ENCODE results near the gene CCDC6.

Gene CCDC6

DNA sequence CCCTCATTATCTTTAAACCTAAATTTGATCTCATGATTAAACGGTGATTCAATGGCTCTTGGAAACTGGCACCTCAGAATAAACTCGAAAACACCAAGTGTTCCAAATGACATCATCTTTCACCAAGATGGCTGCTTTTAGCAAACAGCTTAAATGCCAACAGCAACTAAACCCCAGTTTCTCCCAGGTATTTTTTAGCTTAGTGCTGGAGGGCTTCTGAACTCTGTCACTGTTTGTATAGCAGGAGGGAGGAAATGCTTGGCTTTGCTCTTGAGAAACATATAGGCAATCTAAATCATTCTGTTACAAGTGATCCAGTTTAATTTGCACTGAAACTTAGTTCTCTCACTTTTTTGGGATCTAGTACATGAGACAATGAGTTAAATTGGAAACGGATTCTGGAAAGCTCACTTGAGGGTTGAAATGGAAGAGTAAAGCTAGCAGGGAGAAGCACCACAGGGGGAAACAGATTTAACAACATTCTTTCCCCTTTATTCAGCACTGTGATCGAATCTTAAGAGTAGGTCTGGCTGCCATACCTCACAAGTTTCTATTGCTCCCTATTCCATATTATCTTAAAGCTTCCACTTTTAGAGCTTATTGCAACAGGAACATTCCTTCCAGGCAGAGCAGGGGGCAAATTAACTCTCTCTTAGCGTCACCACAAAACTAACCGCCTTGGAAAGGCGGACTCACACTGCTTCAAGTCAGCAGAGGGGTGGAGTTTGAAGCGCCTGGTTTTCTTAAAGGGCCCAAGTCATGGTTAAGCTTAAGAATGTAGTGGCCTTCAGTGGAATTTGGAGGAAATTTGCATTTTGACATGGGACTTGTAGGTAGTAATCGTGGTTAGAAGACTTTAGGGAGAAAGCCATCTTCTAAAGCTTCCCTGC lies 1.8 kb upstream of the CCDC6 start:
- Histone ChIP-seq H3K4me3 (ENCODE audit: low read depth, low read length) (peak overlapping the region; percentile 3), H3K27ac (ENCODE audit: extremely low read depth, low read depth, low read length) (peak overlapping the region; percentile 86), H3K4me1 (ENCODE audit: control insufficient read depth, insufficient read depth, low read length) (peaks cover 8% of the 10 kb centered on the region; the same call in 1 of the 2 replicates), H3K36me3 (ENCODE audit: control insufficient read depth in 2 of 2, insufficient read depth in 1 of 2, low read length in 2 of 2) (no peaks in the 10 kb centered on the region), H3K9me3 (ENCODE audit: control insufficient read depth, insufficient read depth, low read depth, low read length) (no peaks in the 10 kb centered on the region)
- ChIA-PET POLR2A (interaction anchor here (0.6 to 1.7 kb wide), 4 partner anchors 23 to 545 kb away, joined by 4 to 8 read pairs (median 6); partner anchors contain the start of gene SLC16A9), CTCF (interaction anchor here (0.6 to 1.2 kb wide), 6 partner anchors 12 to 1035 kb away, joined by 3 to 6 read pairs (median 3); no protein-coding TSS in a partner anchor)
- TF ChIP-seq, protein P1, sequence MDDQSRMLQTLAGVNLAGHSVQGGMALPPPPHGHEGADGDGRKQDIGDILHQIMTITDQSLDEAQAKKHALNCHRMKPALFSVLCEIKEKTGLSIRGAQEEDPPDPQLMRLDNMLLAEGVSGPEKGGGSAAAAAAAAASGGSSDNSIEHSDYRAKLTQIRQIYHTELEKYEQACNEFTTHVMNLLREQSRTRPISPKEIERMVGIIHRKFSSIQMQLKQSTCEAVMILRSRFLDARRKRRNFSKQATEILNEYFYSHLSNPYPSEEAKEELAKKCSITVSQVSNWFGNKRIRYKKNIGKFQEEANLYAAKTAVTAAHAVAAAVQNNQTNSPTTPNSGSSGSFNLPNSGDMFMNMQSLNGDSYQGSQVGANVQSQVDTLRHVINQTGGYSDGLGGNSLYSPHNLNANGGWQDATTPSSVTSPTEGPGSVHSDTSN (CRISPR knock-in tag; IDR thresholded peaks at IDR 0.05) = no peak
- TF ChIP-seq ZNF600 (tag by site-specific recombination; IDR thresholded peaks at IDR 0.05) (peak; percentile 88), SP2 (tag by site-specific recombination; IDR thresholded peaks at IDR 0.05) (peak; percentile 52), ZFP69B (tag by site-specific recombination; IDR thresholded peaks at IDR 0.05) (0 out of 2 replicates have a peak, but pooled peaks have one; percentile 45), ZBTB17 (tag by site-specific recombination; IDR thresholded peaks at IDR 0.05) (peak; percentile 37; the same call in 1 of the 2 replicates), ZBTB20 (tag by site-specific recombination; IDR thresholded peaks at IDR 0.05) (peak; percentile 41), WT1 (tag by site-specific recombination; IDR thresholded peaks at IDR 0.05) (peak; percentile 37), ZNF561 (tag by site-specific recombination; IDR thresholded peaks at IDR 0.05; ENCODE audit: borderline replicate concordance) (peak; percentile 60; the same call in 1 of the 2 replicates), OSR2 (tag by site-specific recombination; IDR thresholded peaks at IDR 0.05) (no peak), ZXDB (tag by site-specific recombination; IDR thresholded peaks at IDR 0.05) (peak; percentile 53), ZNF510 (tag by site-specific recombination; IDR thresholded peaks at IDR 0.05; ENCODE audit: insufficient replicate concordance) (no peak), TRIM28 (IDR thresholded peaks at IDR 0.05; ENCODE audit: borderline replicate concordance, low read length) (peak; percentile 69; the same call in 1 of the 2 replicates), ZNF501 (tag by site-specific recombination; IDR thresholded peaks at IDR 0.05) (0 out of 2 replicates have a peak, but pooled peaks have one; percentile 54), ZNF596 (tag by site-specific recombination; IDR thresholded peaks at IDR 0.05) (peak; percentile 86), ZNF24 (tag by site-specific recombination; IDR thresholded peaks at IDR 0.05) (0 out of 2 replicates have a peak, but pooled peaks have one; percentile 53), SCRT2 (tag by site-specific recombination; IDR thresholded peaks at IDR 0.05) (peak; percentile 74), ZNF660 (tag by site-specific recombination; IDR thresholded peaks at IDR 0.05) (peak; percentile 50; the same call in 1 of the 2 replicates), ZFP3 (tag by site-specific recombination; IDR thresholded peaks at IDR 0.05; ENCODE audit: low read depth) (peak; percentile 66), ZNF248 (tag by site-specific recombination; IDR thresholded peaks at IDR 0.05) (no peak), GFI1B (tag by site-specific recombination; IDR thresholded peaks at IDR 0.05) (0 out of 2 replicates have a peak, but pooled peaks have one; percentile 20), ZIC2 (tag by site-specific recombination; IDR thresholded peaks at IDR 0.05) (peak; percentile 27; the same call in 1 of the 2 replicates), ZBTB8A (tag by site-specific recombination; IDR thresholded peaks at IDR 0.05) (peak; percentile 45), ZNF366 (tag by site-specific recombination; conservative IDR thresholded peaks at IDR 0.05) (peak; percentile 67), GLIS1 (tag by site-specific recombination; IDR thresholded peaks at IDR 0.05) (peak; percentile 65), YY2 (tag by site-specific recombination; IDR thresholded peaks at IDR 0.05) (no peak), ZNF311 (tag by site-specific recombination; IDR thresholded peaks at IDR 0.05; ENCODE audit: borderline replicate concordance) (no peak), ZBTB7A (tag by site-specific recombination; IDR thresholded peaks at IDR 0.05; ENCODE audit: low read depth) (no peak), ZBTB21 (tag by site-specific recombination; IDR thresholded peaks at IDR 0.05) (peak; percentile 40), ZNF16 (tag by site-specific recombination; IDR thresholded peaks at IDR 0.05; ENCODE audit: low read depth) (peak; percentile 75)
- TF ChIP-seq, protein P2, sequence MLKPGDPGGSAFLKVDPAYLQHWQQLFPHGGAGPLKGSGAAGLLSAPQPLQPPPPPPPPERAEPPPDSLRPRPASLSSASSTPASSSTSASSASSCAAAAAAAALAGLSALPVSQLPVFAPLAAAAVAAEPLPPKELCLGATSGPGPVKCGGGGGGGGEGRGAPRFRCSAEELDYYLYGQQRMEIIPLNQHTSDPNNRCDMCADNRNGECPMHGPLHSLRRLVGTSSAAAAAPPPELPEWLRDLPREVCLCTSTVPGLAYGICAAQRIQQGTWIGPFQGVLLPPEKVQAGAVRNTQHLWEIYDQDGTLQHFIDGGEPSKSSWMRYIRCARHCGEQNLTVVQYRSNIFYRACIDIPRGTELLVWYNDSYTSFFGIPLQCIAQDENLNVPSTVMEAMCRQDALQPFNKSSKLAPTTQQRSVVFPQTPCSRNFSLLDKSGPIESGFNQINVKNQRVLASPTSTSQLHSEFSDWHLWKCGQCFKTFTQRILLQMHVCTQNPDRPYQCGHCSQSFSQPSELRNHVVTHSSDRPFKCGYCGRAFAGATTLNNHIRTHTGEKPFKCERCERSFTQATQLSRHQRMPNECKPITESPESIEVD (tag by site-specific recombination; IDR thresholded peaks at IDR 0.05) = peak; percentile 73
- TF ChIP-seq, protein P3, sequence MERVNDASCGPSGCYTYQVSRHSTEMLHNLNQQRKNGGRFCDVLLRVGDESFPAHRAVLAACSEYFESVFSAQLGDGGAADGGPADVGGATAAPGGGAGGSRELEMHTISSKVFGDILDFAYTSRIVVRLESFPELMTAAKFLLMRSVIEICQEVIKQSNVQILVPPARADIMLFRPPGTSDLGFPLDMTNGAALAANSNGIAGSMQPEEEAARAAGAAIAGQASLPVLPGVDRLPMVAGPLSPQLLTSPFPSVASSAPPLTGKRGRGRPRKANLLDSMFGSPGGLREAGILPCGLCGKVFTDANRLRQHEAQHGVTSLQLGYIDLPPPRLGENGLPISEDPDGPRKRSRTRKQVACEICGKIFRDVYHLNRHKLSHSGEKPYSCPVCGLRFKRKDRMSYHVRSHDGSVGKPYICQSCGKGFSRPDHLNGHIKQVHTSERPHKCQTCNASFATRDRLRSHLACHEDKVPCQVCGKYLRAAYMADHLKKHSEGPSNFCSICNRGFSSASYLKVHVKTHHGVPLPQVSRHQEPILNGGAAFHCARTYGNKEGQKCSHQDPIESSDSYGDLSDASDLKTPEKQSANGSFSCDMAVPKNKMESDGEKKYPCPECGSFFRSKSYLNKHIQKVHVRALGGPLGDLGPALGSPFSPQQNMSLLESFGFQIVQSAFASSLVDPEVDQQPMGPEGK (tag by site-specific recombination; IDR thresholded peaks at IDR 0.05) = peak; percentile 37
- TF ChIP-seq, protein P4, sequence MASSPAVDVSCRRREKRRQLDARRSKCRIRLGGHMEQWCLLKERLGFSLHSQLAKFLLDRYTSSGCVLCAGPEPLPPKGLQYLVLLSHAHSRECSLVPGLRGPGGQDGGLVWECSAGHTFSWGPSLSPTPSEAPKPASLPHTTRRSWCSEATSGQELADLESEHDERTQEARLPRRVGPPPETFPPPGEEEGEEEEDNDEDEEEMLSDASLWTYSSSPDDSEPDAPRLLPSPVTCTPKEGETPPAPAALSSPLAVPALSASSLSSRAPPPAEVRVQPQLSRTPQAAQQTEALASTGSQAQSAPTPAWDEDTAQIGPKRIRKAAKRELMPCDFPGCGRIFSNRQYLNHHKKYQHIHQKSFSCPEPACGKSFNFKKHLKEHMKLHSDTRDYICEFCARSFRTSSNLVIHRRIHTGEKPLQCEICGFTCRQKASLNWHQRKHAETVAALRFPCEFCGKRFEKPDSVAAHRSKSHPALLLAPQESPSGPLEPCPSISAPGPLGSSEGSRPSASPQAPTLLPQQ (tag by site-specific recombination; IDR thresholded peaks at IDR 0.05) = peak; percentile 82
